PC-3 (cell line): ENCODE measurements around the gene BAIAP3. TPM values are rescaled to one million over a fixed set of nuclear protein-coding genes. Genes with fewer than 3 reads are reported as not detected.

Experiments
- ATAC-seq: fragments of 200-7000 bp; cut with Tn5 transposase; 2 replicates; pipeline ENCODE4 v1.9.1; 2020; ENCODE audit warnings: mild to moderate bottlenecking, moderate library complexity
- BruUV-seq: library from RNA; stranded (reverse); fragments of 400-500 nt; replicated peaks from 2 replicates; lab custom pipeline; 2021; lab: Mats Ljungman, UMichigan
- CTCF ChIA-PET: fragments of 300-600 bp; sonication (Branson Sonifier 250); formaldehyde crosslinking; loops from one replicate; lab custom pipeline; 2022; ENCODE audit warnings: antibody characterized with exemption; lab: Charles Lee
- POLR2A ChIA-PET: fragments of 300-600 bp; sonication (Branson Sonifier 250); formaldehyde crosslinking; loops from one replicate; lab custom pipeline; 2022; ENCODE audit warnings: antibody characterized with exemption; ENCODE audit not compliant: unreplicated experiment; lab: Charles Lee
- DNase-seq: peaks from one replicate; pipeline ENCODE4 v3.0.0-alpha.2; 2015
- H2AFZ ChIP-seq: fragments of 300-600 bp; sonication (generic); 2 replicates; pipeline ENCODE4 v1.6.0; 2016; ENCODE audit warnings: antibody characterized with exemption, low read length
- H3F3A ChIP-seq: fragments of 300-600 bp; sonication (generic); one replicate; pipeline ENCODE4 v1.6.0; 2017; ENCODE audit warnings: antibody characterized with exemption, low read length, control low read depth, mild to moderate bottlenecking; ENCODE audit not compliant: unreplicated experiment
- H3K27ac ChIP-seq: fragments of 300-600 bp; sonication (generic); 2 replicates; pipeline ENCODE4 v1.5.1; 2016; ENCODE audit warnings: mild to moderate bottlenecking, low read length
- H3K27me3 ChIP-seq: fragments of 300-600 bp; sonication (generic); 2 replicates; pipeline ENCODE4 v1.6.1; 2016; ENCODE audit warnings: low read length, mixed read lengths
- H3K36me3 ChIP-seq: fragments of 300-600 bp; sonication (generic); 2 replicates; pipeline ENCODE4 v1.6.1; 2016; ENCODE audit warnings: low read depth, mixed run types, low read length, mixed read lengths
- H3K4me1 ChIP-seq: fragments of 300-600 bp; sonication (generic); 2 replicates; pipeline ENCODE4 v1.5.1; 2016; ENCODE audit warnings: low read length; ENCODE audit not compliant: insufficient read depth
- H3K4me2 ChIP-seq: fragments of 300-600 bp; sonication (generic); 2 replicates; pipeline ENCODE4 v1.6.0; 2016; ENCODE audit warnings: low read length
- H3K4me3 ChIP-seq: fragments of 300-600 bp; sonication (generic); 2 replicates; pipeline ENCODE4 v1.5.1; 2016; ENCODE audit warnings: mild to moderate bottlenecking, low read length, mixed read lengths
- H3K79me2 ChIP-seq: fragments of 300-600 bp; sonication (generic); 2 replicates; pipeline ENCODE4 v1.6.1; 2017; ENCODE audit warnings: low read length, mixed read lengths
- H3K9ac ChIP-seq: fragments of 300-600 bp; sonication (generic); 2 replicates; pipeline ENCODE4 v1.6.0; 2016; ENCODE audit warnings: mild to moderate bottlenecking, low read length
- H3K9me2 ChIP-seq: fragments of 300-600 bp; sonication (generic); replicated peaks from 2 replicates; pipeline ENCODE4 v1.6.1; 2016; ENCODE audit warnings: mixed run types, low read length, mixed read lengths
- H3K9me3 ChIP-seq: fragments of 300-600 bp; sonication (generic); 2 replicates; pipeline ENCODE4 v1.6.1; 2016; ENCODE audit warnings: low read length, mixed read lengths
- H4K20me1 ChIP-seq: fragments of 300-600 bp; sonication (generic); 2 replicates; pipeline ENCODE4 v1.6.1; 2016; ENCODE audit warnings: low read length, mixed read lengths
- EZH2 ChIP-seq: fragments of 300-600 bp; sonication (generic); IDR thresholded peaks from one replicate; pipeline ENCODE4 v1.6.1; 2017; ENCODE audit warnings: antibody characterized with exemption, mild to moderate bottlenecking, low read length; ENCODE audit not compliant: unreplicated experiment
- EZH2phosphoT487 ChIP-seq: fragments of 300-600 bp; sonication (generic); IDR thresholded peaks from 2 replicates; pipeline ENCODE4 v1.6.1; 2018; ENCODE audit warnings: mild to moderate bottlenecking, antibody characterized with exemption, low read length, borderline replicate concordance
- intact Hi-C: fragments of 100-400 bp; cut with micrococcal nuclease; formaldehyde crosslinking; loops from 2 replicates; pipeline ENCODE4 v1.9.0; 2023
- total RNA-seq: library from RNA; depleted of rRNA; stranded (reverse); fragments of >200 nt; gene quantifications from 2 replicates; pipeline ENCODE4 v1.2.3, GENCODE V29; 2014
- TF ChIP-seq, protein P1 (sequence below): fragments of 300-600 bp; sonication (generic); conservative IDR thresholded peaks from 2 replicates; pipeline ENCODE4 v1.5.1; 2017; ENCODE audit warnings: antibody characterized with exemption, low read depth, mild to moderate bottlenecking, low read length

BAIAP3 gene
- total RNA-seq, 1 experiment from 2014 or later = 13.1 TPM

DNA sequence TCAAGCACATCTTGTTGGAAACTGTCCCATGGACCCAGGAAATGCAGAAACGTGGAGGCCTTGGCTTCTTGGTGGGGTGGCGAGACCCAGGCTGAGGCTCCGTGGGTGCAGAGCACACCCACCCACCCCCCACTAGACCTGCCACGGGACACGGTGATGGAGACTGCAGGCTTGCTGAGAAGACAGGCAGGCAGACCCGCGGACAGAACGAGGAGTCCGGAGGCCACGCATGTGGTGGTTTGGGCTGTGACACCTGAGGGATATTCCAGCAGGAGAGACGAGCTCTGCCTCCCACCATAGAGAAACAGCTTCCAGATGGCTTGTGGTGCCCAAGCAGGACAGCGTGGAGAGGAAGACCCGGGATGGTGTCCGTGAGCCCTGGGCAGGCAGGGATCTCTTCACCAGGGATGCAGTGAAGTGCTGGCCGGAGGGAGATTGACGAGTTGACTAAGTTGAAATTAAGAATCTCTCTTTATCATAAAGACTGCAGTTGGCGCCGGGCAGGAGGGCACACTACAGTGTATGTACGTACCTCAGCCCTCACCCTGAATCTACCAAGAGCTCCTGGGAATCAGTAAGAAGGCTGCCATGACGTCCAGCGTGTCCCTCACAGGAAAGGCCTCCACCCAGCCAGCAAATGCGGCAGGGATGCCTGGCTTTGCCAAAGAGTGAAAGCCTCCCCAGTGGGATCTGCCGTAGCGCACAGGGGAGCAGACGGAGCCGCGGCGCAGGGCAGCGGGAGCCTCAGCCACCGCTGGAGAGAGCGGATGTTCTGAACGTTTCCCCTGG lies 15.8 kb upstream of the BAIAP3 start:
- POLR2A ChIA-PET = no interaction called here
- DNase-seq (no peak), ATAC-seq (no peak)
- Histone ChIP-seq H3K9me2 (no peaks in the 10 kb centered on the region), H3K9me3 (no peaks in the 10 kb centered on the region), H3K9ac (no peak overlapping the region), H3K4me3 (no peak overlapping the region), H3F3A (no peaks in the 10 kb centered on the region), H2AFZ (no peak overlapping the region), H3K27ac (no peak overlapping the region), H3K4me1 (no peaks in the 10 kb centered on the region), H3K36me3 (peaks cover 46% of the 10 kb centered on the region), H4K20me1 (peaks cover 16% of the 10 kb centered on the region), H3K79me2 (peaks cover 42% of the 10 kb centered on the region), H3K4me2 (no peak overlapping the region), H3K27me3 (no peaks in the 10 kb centered on the region)
- BruUV-seq = no TSS peak
- CTCF ChIA-PET = no interaction called here
- TF ChIP-seq, protein P1, sequence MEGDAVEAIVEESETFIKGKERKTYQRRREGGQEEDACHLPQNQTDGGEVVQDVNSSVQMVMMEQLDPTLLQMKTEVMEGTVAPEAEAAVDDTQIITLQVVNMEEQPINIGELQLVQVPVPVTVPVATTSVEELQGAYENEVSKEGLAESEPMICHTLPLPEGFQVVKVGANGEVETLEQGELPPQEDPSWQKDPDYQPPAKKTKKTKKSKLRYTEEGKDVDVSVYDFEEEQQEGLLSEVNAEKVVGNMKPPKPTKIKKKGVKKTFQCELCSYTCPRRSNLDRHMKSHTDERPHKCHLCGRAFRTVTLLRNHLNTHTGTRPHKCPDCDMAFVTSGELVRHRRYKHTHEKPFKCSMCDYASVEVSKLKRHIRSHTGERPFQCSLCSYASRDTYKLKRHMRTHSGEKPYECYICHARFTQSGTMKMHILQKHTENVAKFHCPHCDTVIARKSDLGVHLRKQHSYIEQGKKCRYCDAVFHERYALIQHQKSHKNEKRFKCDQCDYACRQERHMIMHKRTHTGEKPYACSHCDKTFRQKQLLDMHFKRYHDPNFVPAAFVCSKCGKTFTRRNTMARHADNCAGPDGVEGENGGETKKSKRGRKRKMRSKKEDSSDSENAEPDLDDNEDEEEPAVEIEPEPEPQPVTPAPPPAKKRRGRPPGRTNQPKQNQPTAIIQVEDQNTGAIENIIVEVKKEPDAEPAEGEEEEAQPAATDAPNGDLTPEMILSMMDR = no peak
- TF ChIP-seq EZH2phosphoT487 (no peak), EZH2 (no peak)
- intact Hi-C loops = no loop called here

DNA sequence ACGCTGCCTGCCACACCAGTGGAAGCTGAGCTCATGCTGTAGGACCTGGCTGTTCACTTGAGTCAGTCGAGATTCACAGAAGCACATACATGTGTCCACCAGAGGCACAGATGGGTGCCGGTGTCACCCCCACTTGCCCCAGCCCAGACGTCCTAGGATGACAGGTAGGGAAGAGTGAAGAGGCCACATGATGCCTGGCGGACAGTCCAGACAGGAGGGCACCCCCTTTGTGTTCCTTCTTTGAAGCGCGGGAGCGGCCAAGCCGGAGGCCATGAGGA lies 15.2 kb upstream of the BAIAP3 start:
- H3K4me3 ChIP-seq = no peak overlapping the region
- POLR2A ChIA-PET = no interaction called here
- intact Hi-C loops = no loop called here
- TF ChIP-seq EZH2 (no peak), EZH2phosphoT487 (no peak)
- TF ChIP-seq, protein P1 = no peak
- no peaks in the 10 kb centered on the region for H3K9me2 ChIP-seq
- H3K9me3 ChIP-seq = no peaks in the 10 kb centered on the region
- DNase-seq = no peak
- H3K27ac ChIP-seq = no peak overlapping the region
- no peak overlapping the region for H3K9ac ChIP-seq
- no peak overlapping the region for H2AFZ ChIP-seq
- peaks cover 42% of the 10 kb centered on the region for H3K36me3 ChIP-seq
- no peaks in the 10 kb centered on the region for H3F3A ChIP-seq
- no peaks in the 10 kb centered on the region for H3K27me3 ChIP-seq
- CTCF ChIA-PET = no interaction called here
- H3K4me2 ChIP-seq = no peak overlapping the region
- peaks cover 37% of the 10 kb centered on the region for H3K79me2 ChIP-seq
- peaks cover 11% of the 10 kb centered on the region for H4K20me1 ChIP-seq
- no peaks in the 10 kb centered on the region for H3K4me1 ChIP-seq
- ATAC-seq = no peak
- BruUV-seq = no TSS peak

DNA sequence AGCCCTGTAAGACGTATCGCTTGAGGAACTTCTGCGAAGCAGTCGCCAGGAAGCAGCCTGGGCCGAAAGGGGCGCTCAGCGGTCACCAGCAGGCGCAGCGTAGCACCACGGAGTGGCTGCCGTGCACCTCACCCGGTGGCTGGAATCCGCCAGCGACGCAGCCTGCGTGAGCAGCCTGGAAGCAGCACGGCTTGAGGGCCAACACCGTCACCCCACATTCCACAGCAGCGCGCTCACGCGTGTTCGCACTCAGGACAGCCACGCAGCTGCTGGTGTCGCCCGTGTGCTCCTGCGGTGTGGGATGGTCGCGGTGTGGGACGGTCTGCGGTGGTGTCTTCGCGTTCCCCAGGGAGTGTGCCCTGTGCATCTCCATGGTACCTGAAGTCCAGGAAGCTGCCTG lies 14.4 kb upstream of the BAIAP3 start:
- CTCF ChIA-PET = no interaction called here
- no peak overlapping the region for H3K4me3 ChIP-seq
- no peaks in the 10 kb centered on the region for H3K4me1 ChIP-seq
- no peak overlapping the region for H3K9ac ChIP-seq
- BruUV-seq = no TSS peak
- intact Hi-C loops = no loop called here
- no peaks in the 10 kb centered on the region for H3F3A ChIP-seq
- H3K27ac ChIP-seq = no peak overlapping the region
- no peaks in the 10 kb centered on the region for H3K9me3 ChIP-seq
- no peak for ATAC-seq
- H2AFZ ChIP-seq = no peak overlapping the region
- peaks cover 40% of the 10 kb centered on the region for H3K36me3 ChIP-seq
- H4K20me1 ChIP-seq = peaks cover 4% of the 10 kb centered on the region; the same call in 1 of the 2 replicates
- no peak for DNase-seq
- H3K9me2 ChIP-seq = no peaks in the 10 kb centered on the region
- POLR2A ChIA-PET = no interaction called here
- TF ChIP-seq EZH2phosphoT487 = no peak
- no peak for TF ChIP-seq EZH2
- TF ChIP-seq, protein P1 = no peak
- H3K4me2 ChIP-seq = no peak overlapping the region
- H3K79me2 ChIP-seq = peaks cover 28% of the 10 kb centered on the region
- no peaks in the 10 kb centered on the region for H3K27me3 ChIP-seq
